ENCODE data around the gene NR2E1.
A peak's percentile ranks its signal among the peaks of the same experiment; 100 is the strongest.

Gene NR2E1

GRCh38 chr6:108152446-108152845, 13.4 kb upstream of the NR2E1 start:
- no peak for FAIRE-seq
- TF ChIP-seq POLR2A (IDR thresholded peaks at IDR 0.05; ENCODE audit: low read depth, low read length) (no peak), TAF1 (IDR thresholded peaks at IDR 0.05; ENCODE audit: low read depth, low read length) (no peak), POLR2AphosphoS5 (IDR thresholded peaks at IDR 0.05; ENCODE audit: low read depth, low read length) (no peak), SPI1 (IDR thresholded peaks at IDR 0.05; ENCODE audit: low read depth, low read length) (no peak), POU2F2 (IDR thresholded peaks at IDR 0.05; ENCODE audit: low read depth, low read length) (no peak), PAX5 (IDR thresholded peaks at IDR 0.05; ENCODE audit: insufficient read depth, low read length, severe bottlenecking) (no peak)
- no peak for DNase-seq (ENCODE audit: insufficient read length, low spot score)

DNA sequence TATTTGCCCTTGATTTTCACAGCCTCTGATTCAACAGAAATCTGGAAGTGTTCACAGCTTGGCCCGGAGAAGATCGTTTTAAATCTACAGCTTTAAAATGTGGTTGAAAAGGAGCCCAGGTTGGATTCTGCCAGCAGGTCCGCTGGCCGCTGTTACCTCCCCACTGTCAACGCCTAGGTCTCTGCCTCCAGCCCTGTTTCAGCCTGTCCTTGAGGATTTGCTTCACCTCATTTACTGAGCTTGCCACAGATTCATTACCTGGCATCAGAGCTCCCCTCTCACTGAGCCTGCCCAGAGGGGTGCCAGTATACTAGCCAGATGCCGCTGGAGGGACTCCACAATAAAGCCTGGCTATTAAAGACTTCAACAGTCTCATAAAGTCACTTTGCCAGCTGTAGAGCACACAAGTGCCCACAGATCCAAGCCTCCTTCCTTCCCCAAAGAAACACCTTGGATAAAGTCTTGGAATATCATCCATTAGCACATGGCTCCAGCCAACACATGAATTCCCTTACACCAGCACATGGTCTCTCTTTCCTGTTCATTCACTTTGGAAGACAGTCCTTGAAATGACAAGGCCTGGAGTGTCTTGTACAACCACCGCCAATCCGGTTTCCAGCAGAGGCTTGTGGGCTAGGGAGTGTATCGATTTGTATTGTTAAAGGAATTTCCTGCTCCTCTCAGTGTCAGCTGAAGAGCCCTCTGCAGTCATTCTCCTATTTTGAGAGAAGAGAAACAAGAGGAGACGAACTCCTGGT, 9.5 kb upstream of the NR2E1 start:
- FAIRE-seq (no peak), DNase-seq (ENCODE audit: insufficient read length, low spot score) (no peak)
- TF ChIP-seq POLR2A (IDR thresholded peaks at IDR 0.05; ENCODE audit: low read depth, low read length) (no peak), SPI1 (IDR thresholded peaks at IDR 0.05; ENCODE audit: low read depth, low read length) (no peak), TAF1 (IDR thresholded peaks at IDR 0.05; ENCODE audit: low read depth, low read length) (no peak)

- no peak for TF ChIP-seq PAX5 (IDR thresholded peaks at IDR 0.05; ENCODE audit: insufficient read depth, low read length, severe bottlenecking)
- DNase-seq (ENCODE audit: insufficient read length, low spot score) (no peak), FAIRE-seq (no peak)
These were observed 8.9 kb upstream of the NR2E1 start for GRCh38 chr6:108156938-108157233.

DNA sequence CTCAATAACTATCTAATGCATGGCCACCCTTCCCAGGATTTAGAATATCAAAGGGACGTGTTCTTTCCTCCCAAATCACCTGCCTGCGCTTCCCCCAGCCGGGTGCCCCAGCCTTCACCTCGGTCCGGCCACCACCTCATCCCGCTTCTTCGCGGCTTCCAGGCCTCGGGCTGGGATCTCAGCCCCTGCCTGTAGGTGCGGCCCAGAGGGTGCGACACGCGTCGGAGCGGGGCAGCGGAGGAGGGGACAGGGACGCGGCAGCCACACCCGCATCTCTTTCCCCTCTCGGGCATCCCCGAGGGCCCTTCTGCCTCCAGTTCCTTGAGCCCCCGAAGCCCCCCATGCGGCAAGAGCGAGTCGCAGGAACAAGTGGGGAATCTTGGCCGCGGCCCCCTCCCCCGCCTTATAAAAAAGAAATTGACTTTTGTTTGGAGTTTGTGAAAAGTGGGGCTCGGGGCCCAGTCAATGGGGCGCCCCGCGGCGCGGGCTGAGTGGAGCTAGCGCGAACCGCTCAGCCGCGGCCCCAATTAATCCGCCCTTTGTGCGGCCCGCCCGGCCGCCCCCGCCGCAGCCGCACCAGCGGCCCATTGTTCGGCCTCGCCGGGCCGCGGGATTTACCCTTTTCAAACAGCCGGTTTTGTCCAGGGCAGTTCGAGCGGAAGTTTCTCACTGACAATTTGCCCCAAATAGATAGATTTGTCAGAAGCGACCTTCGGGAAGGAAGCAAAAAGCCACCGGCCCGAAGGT, 8.4 kb upstream of the NR2E1 start:
- TF ChIP-seq POLR2AphosphoS5 (IDR thresholded peaks at IDR 0.05; ENCODE audit: low read depth, low read length) (no peak), POLR2A (IDR thresholded peaks at IDR 0.05; ENCODE audit: low read depth, low read length) (no peak), PAX5 (IDR thresholded peaks at IDR 0.05; ENCODE audit: insufficient read depth, low read length, severe bottlenecking) (no peak), POU2F2 (IDR thresholded peaks at IDR 0.05; ENCODE audit: low read depth, low read length) (no peak), SPI1 (IDR thresholded peaks at IDR 0.05; ENCODE audit: low read depth, low read length) (no peak), TAF1 (IDR thresholded peaks at IDR 0.05; ENCODE audit: low read depth, low read length) (no peak)
- no peak for FAIRE-seq
- DNase-seq (ENCODE audit: insufficient read length, low spot score): no peak

GRCh38 chr6:108157981-108158525, 7.8 kb upstream of the NR2E1 start:
- TF ChIP-seq POU2F2 (IDR thresholded peaks at IDR 0.05; ENCODE audit: low read depth, low read length) (no peak), POLR2AphosphoS5 (IDR thresholded peaks at IDR 0.05; ENCODE audit: low read depth, low read length) (no peak), SPI1 (IDR thresholded peaks at IDR 0.05; ENCODE audit: low read depth, low read length) (no peak), TAF1 (IDR thresholded peaks at IDR 0.05; ENCODE audit: low read depth, low read length) (no peak), POLR2A (IDR thresholded peaks at IDR 0.05; ENCODE audit: low read depth, low read length) (no peak), PAX5 (IDR thresholded peaks at IDR 0.05; ENCODE audit: insufficient read depth, low read length, severe bottlenecking) (no peak)
- FAIRE-seq (peak; percentile 66), DNase-seq (ENCODE audit: insufficient read length, low spot score) (no peak)

GRCh38 chr6:108159981-108160380, 5.8 kb upstream of the NR2E1 start:
- FAIRE-seq (no peak), DNase-seq (ENCODE audit: insufficient read length, low spot score) (no peak)
- no peak for TF ChIP-seq TAF1 (IDR thresholded peaks at IDR 0.05; ENCODE audit: low read depth, low read length)
- TF ChIP-seq POLR2A (IDR thresholded peaks at IDR 0.05; ENCODE audit: low read depth, low read length): no peak
- TF ChIP-seq PAX5 (IDR thresholded peaks at IDR 0.05; ENCODE audit: insufficient read depth, low read length, severe bottlenecking): no peak

GRCh38 chr6:108161724-108162282, 4.0 kb upstream of the NR2E1 start:
- FAIRE-seq (no peak), DNase-seq (ENCODE audit: insufficient read length, low spot score) (no peak)
- TF ChIP-seq POLR2AphosphoS5 (IDR thresholded peaks at IDR 0.05; ENCODE audit: low read depth, low read length): no peak
- no peak for TF ChIP-seq POLR2A (IDR thresholded peaks at IDR 0.05; ENCODE audit: low read depth, low read length)
- TF ChIP-seq PAX5 (IDR thresholded peaks at IDR 0.05; ENCODE audit: insufficient read depth, low read length, severe bottlenecking): no peak
- no peak for TF ChIP-seq TAF1 (IDR thresholded peaks at IDR 0.05; ENCODE audit: low read depth, low read length)
- no peak for TF ChIP-seq POU2F2 (IDR thresholded peaks at IDR 0.05; ENCODE audit: low read depth, low read length)
- no peak for TF ChIP-seq SPI1 (IDR thresholded peaks at IDR 0.05; ENCODE audit: low read depth, low read length)

DNA sequence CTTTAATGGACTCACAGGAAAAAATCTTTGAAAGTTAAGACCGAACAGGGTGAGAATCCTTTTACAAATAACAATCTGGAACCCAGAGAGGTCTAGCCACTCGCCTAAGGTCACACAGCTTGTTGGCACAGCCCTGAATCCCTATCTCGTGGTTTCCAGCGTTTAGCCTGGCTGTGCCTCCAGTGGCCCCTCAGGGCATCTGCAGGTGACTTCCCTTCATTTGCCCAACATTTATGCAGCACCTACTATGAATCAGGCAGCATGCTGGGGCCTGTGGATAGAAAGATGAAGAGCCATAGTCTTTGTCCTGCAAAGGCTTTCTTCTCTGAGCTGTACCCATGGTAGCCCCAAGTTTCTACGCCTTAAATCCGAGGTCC, 2.6 kb upstream of the NR2E1 start:
- no peak for TF ChIP-seq PAX5 (IDR thresholded peaks at IDR 0.05; ENCODE audit: insufficient read depth, low read length, severe bottlenecking)
- FAIRE-seq: no peak
- no peak for DNase-seq (ENCODE audit: insufficient read length, low spot score)

- DNase-seq (ENCODE audit: insufficient read length, low spot score) (no peak), FAIRE-seq (peak; percentile 33)
- TF ChIP-seq SPI1 (IDR thresholded peaks at IDR 0.05; ENCODE audit: low read depth, low read length): no peak
- no peak for TF ChIP-seq POU2F2 (IDR thresholded peaks at IDR 0.05; ENCODE audit: low read depth, low read length)
- TF ChIP-seq PAX5 (IDR thresholded peaks at IDR 0.05; ENCODE audit: insufficient read depth, low read length, severe bottlenecking): no peak
- TF ChIP-seq TAF1 (IDR thresholded peaks at IDR 0.05; ENCODE audit: low read depth, low read length): no peak
- no peak for TF ChIP-seq POLR2A (IDR thresholded peaks at IDR 0.05; ENCODE audit: low read depth, low read length)
- no peak for TF ChIP-seq POLR2AphosphoS5 (IDR thresholded peaks at IDR 0.05; ENCODE audit: low read depth, low read length)
These were observed 1.9 kb upstream of the NR2E1 start for GRCh38 chr6:108163644-108164542.

Measured in GM12891 (cell line).